Panc1 (cell line): ENCODE measurements around the gene ZCCHC7. TPM values are rescaled to one million over a fixed set of nuclear protein-coding genes. Genes with fewer than 3 reads are reported as not detected.

Experiments used
- ATAC-seq: fragments of 200-7000 bp; cut with Tn5 transposase; 2 replicates; pipeline ENCODE4 v1.9.1; 2020; ENCODE audit warnings: mild to moderate bottlenecking, moderate library complexity
- BruUV-seq: library from RNA; stranded (reverse); fragments of 400-500 nt; replicated peaks from 2 replicates; lab custom pipeline; 2021; lab: Mats Ljungman, UMichigan
- CTCF ChIA-PET: fragments of 300-600 bp; sonication (Branson Sonifier 250); formaldehyde crosslinking; loops from one replicate; lab custom pipeline; 2022; ENCODE audit warnings: antibody characterized with exemption; lab: Charles Lee
- POLR2A ChIA-PET: fragments of 300-600 bp; sonication (Branson Sonifier 250); formaldehyde crosslinking; loops from one replicate; lab custom pipeline; 2022; ENCODE audit warnings: antibody characterized with exemption; lab: Charles Lee
- DNase-seq: peaks from one replicate; pipeline ENCODE4 v3.0.0-alpha.2; 2010; ENCODE audit warnings: low read depth, low spot score
- H3K27ac ChIP-seq: 2 replicates; pipeline ENCODE4 v1.5.1; 2011; ENCODE audit warnings: mild to moderate bottlenecking, low read length, inconsistent platforms
- H3K27me3 ChIP-seq: fragments of 200-500 bp; sonication (Bioruptor generic); 2 replicates; pipeline ENCODE4 v1.6.0; 2014; ENCODE audit warnings: low read length, inconsistent platforms; ENCODE audit not compliant: control insufficient read depth, insufficient read depth
- H3K36me3 ChIP-seq: fragments of 200-500 bp; sonication (Bioruptor generic); 2 replicates; pipeline ENCODE4 v1.5.1; 2014; ENCODE audit warnings: inconsistent platforms, mild to moderate bottlenecking, low read length, moderate library complexity; ENCODE audit not compliant: control insufficient read depth, insufficient read depth
- H3K4me1 ChIP-seq: 2 replicates; pipeline ENCODE4 v1.5.1; 2011; ENCODE audit warnings: inconsistent platforms, mild to moderate bottlenecking, low read length, moderate library complexity; ENCODE audit not compliant: control insufficient read depth, insufficient read depth
- H3K4me3 ChIP-seq, 2 experiments: 2 replicates each; pipeline ENCODE4 v1.5.1; 2011 to 2012; ENCODE audit warnings: low read depth in 2 of 2, low read length in 2 of 2, mild to moderate bottlenecking in 2 of 2, inconsistent platforms in 1 of 2, moderate library complexity in 1 of 2
- H3K9me3 ChIP-seq: fragments of 200-500 bp; sonication (Bioruptor generic); 2 replicates; pipeline ENCODE4 v1.5.1; 2014; ENCODE audit warnings: low read depth, mild to moderate bottlenecking, inconsistent platforms, low read length, moderate library complexity; ENCODE audit not compliant: control insufficient read depth, insufficient read depth
- POLR2AphosphoS5 ChIP-seq: IDR thresholded peaks from 2 replicates; pipeline ENCODE4 v1.6.1; 2012; ENCODE audit warnings: mild to moderate bottlenecking, low read depth, low read length, moderate library complexity
- SIN3A ChIP-seq: IDR thresholded peaks from 2 replicates; pipeline ENCODE4 v1.6.1; 2012; ENCODE audit warnings: low read depth, mild to moderate bottlenecking, low read length, moderate library complexity, borderline replicate concordance; ENCODE audit not compliant: insufficient read depth
- TCF7L2 ChIP-seq: IDR thresholded peaks from 2 replicates; pipeline ENCODE4 v1.6.1; 2011; ENCODE audit warnings: mild to moderate bottlenecking, low read depth, low read length, inconsistent platforms
- in situ Hi-C: cut with HindIII; loops from 2 replicates; pipeline ENCODE4 v1.10.0; 2016; ENCODE audit warnings: low sequenced_read_pairs, low pct_unique_long_range_greater_than_20kb
- intact Hi-C: fragments of 100-400 bp; cut with micrococcal nuclease; formaldehyde crosslinking; loops from one replicate; pipeline ENCODE4 v1.10.0; 2022; ENCODE audit not compliant: unreplicated experiment
- total RNA-seq: library from RNA; stranded (reverse); gene quantifications from one replicate; pipeline ENCODE4 v1.2.1, GENCODE V29; 2021; ENCODE audit not compliant: unreplicated experiment
- TF ChIP-seq, protein P1 (sequence below): fragments of 450-650 bp; IDR thresholded peaks from 2 replicates; pipeline ENCODE4 v1.5.1; 2017; ENCODE audit warnings: mild to moderate bottlenecking
- TF ChIP-seq, protein P2 (sequence below), 2 experiments: IDR thresholded peaks; 2 replicates each; pipeline ENCODE4 v1.6.1; 2011 to 2012; ENCODE audit warnings: low read depth in 2 of 2, control low read depth in 1 of 2, low read length in 1 of 2, mild to moderate bottlenecking in 1 of 2, moderate library complexity in 1 of 2; ENCODE audit not compliant: insufficient read depth in 1 of 2

Gene ZCCHC7
- total RNA-seq, 1 experiment from 2014 or later: 43.7 TPM

DNA sequence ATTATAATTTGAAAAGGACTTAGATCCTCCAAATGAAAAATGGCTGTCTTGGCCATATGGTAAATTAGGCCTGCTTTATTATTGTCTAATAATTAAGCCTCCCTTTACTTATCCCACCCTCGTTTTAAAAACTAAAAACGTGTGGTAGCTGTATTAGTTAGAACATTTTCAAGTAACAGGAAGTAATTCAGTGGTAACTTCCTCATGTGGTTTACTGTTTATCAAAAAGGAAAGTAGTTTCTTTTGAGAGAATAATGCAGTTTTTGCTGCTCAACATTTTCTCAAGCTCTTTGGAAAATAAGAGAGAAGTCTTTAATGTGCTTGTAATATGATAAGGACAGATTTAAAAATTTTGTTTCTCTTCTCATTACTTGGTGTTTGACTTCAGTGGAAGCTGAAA, 26.0 kb downstream of the ZCCHC7 start:
- POLR2A ChIA-PET: interaction anchor here (0.6 kb wide), 1 partner anchor 16 kb away, joined by 3 read pairs; no protein-coding TSS in a partner anchor
- peaks cover 3% of the 10 kb centered on the region; the same call in 1 of the 2 replicates for H3K4me1 ChIP-seq
- no peak overlapping the region for H3K4me3 ChIP-seq
- no peak for DNase-seq
- intact Hi-C loops: no loop called here
- CTCF ChIA-PET: interaction anchor here (0.7 kb wide), 1 partner anchor 49 kb away, joined by 3 read pairs; no protein-coding TSS in a partner anchor
- no peaks in the 10 kb centered on the region for H3K9me3 ChIP-seq
- no peak for ATAC-seq
- no peaks in the 10 kb centered on the region for H3K27me3 ChIP-seq
- in situ Hi-C loops: no loop called here
- peaks cover 4% of the 10 kb centered on the region; the same call in 1 of the 2 replicates for H3K36me3 ChIP-seq
- BruUV-seq: no TSS peak
- H3K27ac ChIP-seq: no peak overlapping the region
- TF ChIP-seq SIN3A: no peak
- TF ChIP-seq, protein P1, sequence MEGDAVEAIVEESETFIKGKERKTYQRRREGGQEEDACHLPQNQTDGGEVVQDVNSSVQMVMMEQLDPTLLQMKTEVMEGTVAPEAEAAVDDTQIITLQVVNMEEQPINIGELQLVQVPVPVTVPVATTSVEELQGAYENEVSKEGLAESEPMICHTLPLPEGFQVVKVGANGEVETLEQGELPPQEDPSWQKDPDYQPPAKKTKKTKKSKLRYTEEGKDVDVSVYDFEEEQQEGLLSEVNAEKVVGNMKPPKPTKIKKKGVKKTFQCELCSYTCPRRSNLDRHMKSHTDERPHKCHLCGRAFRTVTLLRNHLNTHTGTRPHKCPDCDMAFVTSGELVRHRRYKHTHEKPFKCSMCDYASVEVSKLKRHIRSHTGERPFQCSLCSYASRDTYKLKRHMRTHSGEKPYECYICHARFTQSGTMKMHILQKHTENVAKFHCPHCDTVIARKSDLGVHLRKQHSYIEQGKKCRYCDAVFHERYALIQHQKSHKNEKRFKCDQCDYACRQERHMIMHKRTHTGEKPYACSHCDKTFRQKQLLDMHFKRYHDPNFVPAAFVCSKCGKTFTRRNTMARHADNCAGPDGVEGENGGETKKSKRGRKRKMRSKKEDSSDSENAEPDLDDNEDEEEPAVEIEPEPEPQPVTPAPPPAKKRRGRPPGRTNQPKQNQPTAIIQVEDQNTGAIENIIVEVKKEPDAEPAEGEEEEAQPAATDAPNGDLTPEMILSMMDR: no peak
- no peak for TF ChIP-seq POLR2AphosphoS5
- TF ChIP-seq, protein P2, sequence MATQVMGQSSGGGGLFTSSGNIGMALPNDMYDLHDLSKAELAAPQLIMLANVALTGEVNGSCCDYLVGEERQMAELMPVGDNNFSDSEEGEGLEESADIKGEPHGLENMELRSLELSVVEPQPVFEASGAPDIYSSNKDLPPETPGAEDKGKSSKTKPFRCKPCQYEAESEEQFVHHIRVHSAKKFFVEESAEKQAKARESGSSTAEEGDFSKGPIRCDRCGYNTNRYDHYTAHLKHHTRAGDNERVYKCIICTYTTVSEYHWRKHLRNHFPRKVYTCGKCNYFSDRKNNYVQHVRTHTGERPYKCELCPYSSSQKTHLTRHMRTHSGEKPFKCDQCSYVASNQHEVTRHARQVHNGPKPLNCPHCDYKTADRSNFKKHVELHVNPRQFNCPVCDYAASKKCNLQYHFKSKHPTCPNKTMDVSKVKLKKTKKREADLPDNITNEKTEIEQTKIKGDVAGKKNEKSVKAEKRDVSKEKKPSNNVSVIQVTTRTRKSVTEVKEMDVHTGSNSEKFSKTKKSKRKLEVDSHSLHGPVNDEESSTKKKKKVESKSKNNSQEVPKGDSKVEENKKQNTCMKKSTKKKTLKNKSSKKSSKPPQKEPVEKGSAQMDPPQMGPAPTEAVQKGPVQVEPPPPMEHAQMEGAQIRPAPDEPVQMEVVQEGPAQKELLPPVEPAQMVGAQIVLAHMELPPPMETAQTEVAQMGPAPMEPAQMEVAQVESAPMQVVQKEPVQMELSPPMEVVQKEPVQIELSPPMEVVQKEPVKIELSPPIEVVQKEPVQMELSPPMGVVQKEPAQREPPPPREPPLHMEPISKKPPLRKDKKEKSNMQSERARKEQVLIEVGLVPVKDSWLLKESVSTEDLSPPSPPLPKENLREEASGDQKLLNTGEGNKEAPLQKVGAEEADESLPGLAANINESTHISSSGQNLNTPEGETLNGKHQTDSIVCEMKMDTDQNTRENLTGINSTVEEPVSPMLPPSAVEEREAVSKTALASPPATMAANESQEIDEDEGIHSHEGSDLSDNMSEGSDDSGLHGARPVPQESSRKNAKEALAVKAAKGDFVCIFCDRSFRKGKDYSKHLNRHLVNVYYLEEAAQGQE (IDR thresholded peaks at IDR 0.05; ENCODE audit: insufficient read depth in 1 of 2, low read depth in 2 of 2, low read length in 1 of 2): no peak
- no peak for TF ChIP-seq TCF7L2

DNA sequence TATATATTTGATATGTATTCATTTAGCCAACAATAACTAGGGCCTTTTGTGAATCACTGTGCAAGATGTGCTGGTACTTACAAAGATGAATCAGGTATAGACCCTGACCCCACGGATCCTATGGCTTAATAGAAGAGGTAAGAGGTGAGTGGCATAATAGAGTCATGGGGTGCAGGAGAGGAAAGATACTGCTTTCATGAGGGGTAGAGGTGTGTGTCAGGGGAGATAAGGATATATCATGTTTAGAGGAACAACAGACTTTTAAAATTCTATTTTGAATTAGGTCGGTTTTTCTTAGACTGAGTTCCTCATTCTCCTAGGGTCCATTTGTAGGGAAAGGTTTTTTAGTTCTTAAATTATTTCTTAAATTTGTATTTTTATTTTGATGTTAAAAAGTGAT, 27.8 kb downstream of the ZCCHC7 start:
- Histone ChIP-seq H3K9me3 (no peaks in the 10 kb centered on the region), H3K27me3 (no peaks in the 10 kb centered on the region), H3K36me3 (peaks cover 4% of the 10 kb centered on the region; the same call in 1 of the 2 replicates), H3K4me3 (no peak overlapping the region), H3K4me1 (peaks cover 3% of the 10 kb centered on the region; the same call in 1 of the 2 replicates), H3K27ac (no peak overlapping the region)
- no peak for TF ChIP-seq SIN3A
- TF ChIP-seq, protein P1: no peak
- TF ChIP-seq POLR2AphosphoS5: no peak
- TF ChIP-seq, protein P2 (IDR thresholded peaks at IDR 0.05; ENCODE audit: insufficient read depth in 1 of 2, low read depth in 2 of 2, low read length in 1 of 2): no peak
- no peak for TF ChIP-seq TCF7L2
- in situ Hi-C loops: no loop called here
- CTCF ChIA-PET: no interaction called here
- POLR2A ChIA-PET: no interaction called here
- BruUV-seq: no TSS peak
- ATAC-seq: no peak
- intact Hi-C loops: no loop called here
- no peak for DNase-seq
